Pancreas (tissue), 10 donors: ENCODE results near the gene HSD3B7. TPM values are rescaled to one million over a fixed set of nuclear protein-coding genes. Genes with fewer than 3 reads are reported as not detected.

ENCODE experiments used
- ATAC-seq, 4 donors: fragments of 200-7000 bp; cut with Tn5 transposase; one replicate each; pipeline versions ENCODE4 v1.8.0 to v1.9.1; 2020; ENCODE audit warnings: mild to moderate bottlenecking in 4 of 4, moderate library complexity in 4 of 4
- DNase-seq, 6 donors: peaks; one replicate each; pipeline ENCODE4 v3.0.0-alpha.2; 2020
- FAIRE-seq: peaks from 2 replicates; lab custom pipeline; 2012; peaks lifted over from hg19 to GRCh38; lab: Jason Lieb, UNC
- H3K27ac ChIP-seq, 4 donors: fragments of 200-600 bp; sonication (generic); 1 replicate in 3 of 4; 2 replicates in 1 of 4; pipeline versions ENCODE4 v1.5.0 to v1.8.0; 2020
- H3K27me3 ChIP-seq, 4 donors: fragments of 200-600 bp; one replicate each; pipeline ENCODE4 v1.8.0; 2021
- H3K36me3 ChIP-seq, 3 donors: fragments of 200-600 bp; sonication (generic) in 1 of 3; one replicate each; pipeline versions ENCODE4 v1.5.0 to v1.8.0; 2020 to 2021
- H3K4me1 ChIP-seq, 3 donors: fragments of 200-600 bp; one replicate each; pipeline ENCODE4 v1.8.0; 2021
- H3K4me3 ChIP-seq, 4 donors: fragments of 200-600 bp; sonication (generic) in 2 of 4; one replicate each; pipeline versions ENCODE4 v1.5.0 to v1.8.0; 2020 to 2021
- H3K9me3 ChIP-seq, 4 donors: fragments of 200-600 bp; one replicate each; pipeline ENCODE4 v1.8.0; 2021
- WGBS, 2 donors: extraction: QIAGEN DNeasy Blood & Tissue Kit; methylation state at CpG; one replicate each; pipeline ENCODE4 v1.1.7; 2013; 5-methylcytosine and 5-hydroxymethylcytosine counted together
- intact Hi-C, 3 donors: fragments of 100-400 bp; cut with DNase I; formaldehyde crosslinking; loops; one replicate each; pipeline versions ENCODE4 v1.11.1 to v1.14.2; 2022
- polyA plus RNA-seq, 2 donors: library from polyadenylated mRNA; stranded (reverse); fragments of 200-250 nt; gene quantifications; one replicate each; pipeline ENCODE4 v1.2.3, GENCODE V29; 2013
- total RNA-seq, 6 donors: library from RNA; stranded (reverse); fragmentation: NEBNext Ultra II Directional in 4 of 6; extraction: Animal tissue kit (Norgen Biotek cat#: 25700) in 4 of 6; gene quantifications; one replicate each; pipeline versions ENCODE4 v1.2.1 to v1.2.4, GENCODE V29; 2021 to 2023
- TF ChIP-seq, protein P1 (sequence below), 4 donors: fragments of 200-600 bp; sonication (generic) in 3 of 4; IDR thresholded peaks; one replicate each; pipeline versions ENCODE4 v1.5.0 to v1.8.0; 2021; ENCODE audit warnings: antibody characterized with exemption in 4 of 4
- donor health status: healthy with polysubstance abuse.
- donor health status: DM: no; HTN: no; CAD: no; lungs with moderate emphysema.
- donor health status: DM: no; HTN: no; CAD: no.
- donor health status: control.
- donor health status: control.
- donor health status: Bipolar disorder and iron deficiency.
- donor health status: DM: yes; HTN: yes; CAD: no.
- donor health status: DM: no; HTN: no; CAD: no.
- donor health status: DM: no; HTN: no; CAD: no.
- donor health status: DM: yes; HTN: yes; CAD: no.

The HSD3B7 gene
- total and polyA plus RNA-seq, 8 donors = 14.2 to 32.1 (median 17.3) TPM

GRCh38 chr16:31006086-31006385 is 21.0 kb downstream of the HSD3B7 start:
- no peak for DNase-seq

DNA sequence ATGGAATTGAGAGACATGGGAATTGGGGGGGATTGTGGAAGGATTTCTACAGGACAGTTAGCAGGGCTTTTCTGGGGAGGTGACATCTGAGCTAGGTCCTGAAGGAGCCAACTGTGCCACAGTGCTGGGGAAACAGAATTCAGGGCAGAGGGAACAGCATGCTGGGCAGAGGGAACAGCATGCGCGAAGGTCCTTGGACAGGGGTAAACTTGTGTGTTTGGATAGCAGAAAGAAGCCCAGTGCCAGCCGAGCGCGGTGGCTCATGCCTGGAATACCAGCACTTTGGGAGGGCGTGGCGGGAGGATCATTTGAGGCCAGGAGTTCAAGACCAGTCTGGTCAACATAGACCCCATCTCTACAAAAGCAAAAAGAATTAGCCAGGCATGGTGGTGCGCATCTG is 21.6 kb downstream of the HSD3B7 start:
- intact Hi-C loops = no loop called here
- DNase-seq (no peak), ATAC-seq (no peak), FAIRE-seq (no peak)
- 73 to 88% methylated on average over 8 of the region's 8 CpGs for WGBS, 2 donors
- H3K4me1 ChIP-seq = no peaks in the 10 kb centered on the region
- H3K36me3 ChIP-seq = no peaks in the 10 kb centered on the region
- H3K4me3 ChIP-seq = no peak overlapping the region
- no peaks in the 10 kb centered on the region for H3K9me3 ChIP-seq
- no peak overlapping the region for H3K27ac ChIP-seq
- TF ChIP-seq, protein P1, sequence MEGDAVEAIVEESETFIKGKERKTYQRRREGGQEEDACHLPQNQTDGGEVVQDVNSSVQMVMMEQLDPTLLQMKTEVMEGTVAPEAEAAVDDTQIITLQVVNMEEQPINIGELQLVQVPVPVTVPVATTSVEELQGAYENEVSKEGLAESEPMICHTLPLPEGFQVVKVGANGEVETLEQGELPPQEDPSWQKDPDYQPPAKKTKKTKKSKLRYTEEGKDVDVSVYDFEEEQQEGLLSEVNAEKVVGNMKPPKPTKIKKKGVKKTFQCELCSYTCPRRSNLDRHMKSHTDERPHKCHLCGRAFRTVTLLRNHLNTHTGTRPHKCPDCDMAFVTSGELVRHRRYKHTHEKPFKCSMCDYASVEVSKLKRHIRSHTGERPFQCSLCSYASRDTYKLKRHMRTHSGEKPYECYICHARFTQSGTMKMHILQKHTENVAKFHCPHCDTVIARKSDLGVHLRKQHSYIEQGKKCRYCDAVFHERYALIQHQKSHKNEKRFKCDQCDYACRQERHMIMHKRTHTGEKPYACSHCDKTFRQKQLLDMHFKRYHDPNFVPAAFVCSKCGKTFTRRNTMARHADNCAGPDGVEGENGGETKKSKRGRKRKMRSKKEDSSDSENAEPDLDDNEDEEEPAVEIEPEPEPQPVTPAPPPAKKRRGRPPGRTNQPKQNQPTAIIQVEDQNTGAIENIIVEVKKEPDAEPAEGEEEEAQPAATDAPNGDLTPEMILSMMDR (IDR thresholded peaks at IDR 0.05) = no peak
- no peaks in the 10 kb centered on the region for H3K27me3 ChIP-seq

More at GRCh38 chr16:31006086-31006385, 21.0 kb downstream of the HSD3B7 start:
- WGBS, 2 donors = 36 to 41% methylated on average over 7 of the region's 7 CpGs
- H3K27ac ChIP-seq = no peak overlapping the region
- no peaks in the 10 kb centered on the region for H3K36me3 ChIP-seq
- ATAC-seq (no peak), FAIRE-seq (no peak)
- H3K27me3 ChIP-seq = no peaks in the 10 kb centered on the region
- H3K4me1 ChIP-seq = no peaks in the 10 kb centered on the region
- H3K4me3 ChIP-seq = no peak overlapping the region
- intact Hi-C loops = no loop called here
- H3K9me3 ChIP-seq = no peaks in the 10 kb centered on the region
- TF ChIP-seq, protein P1 (IDR thresholded peaks at IDR 0.05) = no peak

- DNase-seq (no peak), FAIRE-seq (no peak), ATAC-seq (no peak)
- TF ChIP-seq, protein P1 (IDR thresholded peaks at IDR 0.05) = no peak
- no peaks in the 10 kb centered on the region for H3K4me1 ChIP-seq
- no peaks in the 10 kb centered on the region for H3K9me3 ChIP-seq
- H3K27ac ChIP-seq = no peak overlapping the region
- H3K36me3 ChIP-seq = no peaks in the 10 kb centered on the region
- 39 to 52% methylated on average over 6 of the region's 6 CpGs for WGBS, 2 donors
- H3K27me3 ChIP-seq = no peaks in the 10 kb centered on the region
- H3K4me3 ChIP-seq = no peak overlapping the region
- intact Hi-C loops = no loop called here
Observed at GRCh38 chr16:31007684-31008083, 22.7 kb downstream of the HSD3B7 start.

DNA sequence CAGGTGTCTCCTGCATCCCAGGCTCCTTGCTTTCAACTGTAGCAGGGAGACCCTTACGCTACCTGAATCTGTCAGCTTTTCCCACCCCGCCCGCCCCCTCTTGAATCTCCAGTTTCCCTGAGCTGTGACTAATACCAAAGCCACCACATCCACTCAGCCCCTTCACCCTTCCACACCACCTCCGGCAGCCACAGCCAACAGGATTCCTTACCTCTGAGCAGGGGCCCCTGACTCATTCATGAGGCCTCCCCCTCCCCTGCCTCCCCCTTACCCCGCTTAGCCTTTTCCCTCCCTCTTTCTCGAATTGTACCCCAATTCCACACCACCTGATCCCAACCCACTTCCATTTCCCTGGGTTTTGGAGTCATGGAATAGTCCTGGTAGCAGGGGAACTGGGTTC is 23.1 kb downstream of the HSD3B7 start:
- WGBS, 2 donors = 47 to 49% methylated on average over 6 of the region's 6 CpGs
- TF ChIP-seq, protein P1 (IDR thresholded peaks at IDR 0.05) = no peak
- no peaks in the 10 kb centered on the region for H3K27me3 ChIP-seq

GRCh38 chr16:31008551-31008950 is 23.5 kb downstream of the HSD3B7 start:
- H3K27me3 ChIP-seq = no peaks in the 10 kb centered on the region

More for the DNA sequence above, 23.1 kb downstream of the HSD3B7 start:
- Histone ChIP-seq H3K27ac (no peak overlapping the region), H3K36me3 (no peaks in the 10 kb centered on the region), H3K9me3 (no peaks in the 10 kb centered on the region), H3K4me3 (no peak overlapping the region), H3K4me1 (no peaks in the 10 kb centered on the region)
- FAIRE-seq = no peak
- intact Hi-C loops = no loop called here
- ATAC-seq = no peak
- DNase-seq = no peak

More at GRCh38 chr16:31008551-31008950, 23.5 kb downstream of the HSD3B7 start:
- H3K4me3 ChIP-seq = no peak overlapping the region
- DNase-seq = no peak
- intact Hi-C loops = no loop called here
- H3K9me3 ChIP-seq = no peaks in the 10 kb centered on the region
- no peaks in the 10 kb centered on the region for H3K4me1 ChIP-seq
- no peaks in the 10 kb centered on the region for H3K36me3 ChIP-seq
- no peak for ATAC-seq
- TF ChIP-seq, protein P1 (IDR thresholded peaks at IDR 0.05) = no peak
- no peak overlapping the region for H3K27ac ChIP-seq
- 56 to 73% methylated on average over 5 of the region's 5 CpGs for WGBS, 2 donors
- no peak for FAIRE-seq
